Esophagus muscularis mucosa (tissue), 4 donors: ENCODE results near the gene GPR17. TPM values are rescaled to one million over a fixed set of nuclear protein-coding genes. Genes with fewer than 3 reads are reported as not detected.
A peak's percentile ranks its signal among the peaks of the same experiment; 100 is the strongest.

Experiments used
- DNase-seq: peaks from one replicate; pipeline ENCODE4 v3.0.0-alpha.2; 2017; ENCODE audit errors: extremely low spot score
- H3K27ac ChIP-seq, 4 donors: fragments of 200-600 bp; sonication (generic); replicated peaks in 1 of 4; 1 replicate in 3 of 4; 2 replicates in 1 of 4; pipeline ENCODE4 v1.5.1; 2016 to 2019; ENCODE audit warnings: mild to moderate bottlenecking in 1 of 4
- H3K27me3 ChIP-seq, 4 donors: fragments of 200-600 bp; sonication (generic); one replicate each; pipeline versions ENCODE4 v1.5.1 to v1.6.0; 2016 to 2019
- H3K36me3 ChIP-seq, 4 donors: fragments of 200-600 bp; sonication (generic); one replicate each; pipeline ENCODE4 v1.5.1; 2016 to 2019
- H3K4me1 ChIP-seq, 4 donors: fragments of 200-600 bp; sonication (generic); one replicate each; pipeline ENCODE4 v1.5.1; 2016 to 2019
- H3K4me3 ChIP-seq, 4 donors: fragments of 200-600 bp; sonication (generic); 1 replicate in 2 of 4; 2 replicates in 2 of 4; pipeline ENCODE4 v1.5.1; 2016 to 2019; ENCODE audit warnings: mild to moderate bottlenecking in 4 of 4, moderate library complexity in 1 of 4
- H3K9me3 ChIP-seq, 4 donors: fragments of 200-600 bp; sonication (generic); 1 replicate in 3 of 4; 2 replicates in 1 of 4; pipeline ENCODE4 v1.5.1; 2016 to 2019
- CTCF ChIP-seq, 3 experiments: fragments of 200-600 bp in 2 of 3; fragments of 450-650 bp in 1 of 3; sonication (generic) in 2 of 3; IDR thresholded peaks; one replicate each; pipeline ENCODE4 v1.5.1; 2017 to 2019; ENCODE audit warnings: antibody characterized with exemption in 3 of 3, mild to moderate bottlenecking in 2 of 3, moderate library complexity in 1 of 3
- EP300 ChIP-seq: sonication (generic); formaldehyde crosslinking; IDR thresholded peaks from one replicate; pipeline ENCODE4 v1.6.1; 2017; ENCODE audit warnings: antibody characterized with exemption
- POLR2A ChIP-seq: fragments of 450-650 bp; IDR thresholded peaks from one replicate; pipeline ENCODE4 v1.6.1; 2017; ENCODE audit warnings: antibody characterized with exemption, moderate library complexity, mild to moderate bottlenecking, low read depth
- POLR2AphosphoS5 ChIP-seq, 2 donors: sonication (generic); formaldehyde crosslinking; IDR thresholded peaks; one replicate each; pipeline ENCODE4 v1.6.1; 2017; ENCODE audit warnings: antibody characterized with exemption in 2 of 2
- WGBS: methylation state at CpG from one replicate; pipeline ENCODE4 v1.1.5; 2018; 5-methylcytosine and 5-hydroxymethylcytosine counted together
- intact Hi-C: fragments of 100-400 bp; cut with DNase I; formaldehyde crosslinking; loops from one replicate; pipeline ENCODE4 v1.15.1; 2023
- total RNA-seq, 4 donors: library from RNA; depleted of rRNA; stranded (reverse); fragments of >200 nt; gene quantifications; one replicate each; pipeline versions ENCODE4 v1.1.0 to v1.2.1, GENCODE V29; 2016

The GPR17 gene
- total RNA-seq, 4 donors from 2014 or later = 0.40 TPM; not detected in 3

DNA sequence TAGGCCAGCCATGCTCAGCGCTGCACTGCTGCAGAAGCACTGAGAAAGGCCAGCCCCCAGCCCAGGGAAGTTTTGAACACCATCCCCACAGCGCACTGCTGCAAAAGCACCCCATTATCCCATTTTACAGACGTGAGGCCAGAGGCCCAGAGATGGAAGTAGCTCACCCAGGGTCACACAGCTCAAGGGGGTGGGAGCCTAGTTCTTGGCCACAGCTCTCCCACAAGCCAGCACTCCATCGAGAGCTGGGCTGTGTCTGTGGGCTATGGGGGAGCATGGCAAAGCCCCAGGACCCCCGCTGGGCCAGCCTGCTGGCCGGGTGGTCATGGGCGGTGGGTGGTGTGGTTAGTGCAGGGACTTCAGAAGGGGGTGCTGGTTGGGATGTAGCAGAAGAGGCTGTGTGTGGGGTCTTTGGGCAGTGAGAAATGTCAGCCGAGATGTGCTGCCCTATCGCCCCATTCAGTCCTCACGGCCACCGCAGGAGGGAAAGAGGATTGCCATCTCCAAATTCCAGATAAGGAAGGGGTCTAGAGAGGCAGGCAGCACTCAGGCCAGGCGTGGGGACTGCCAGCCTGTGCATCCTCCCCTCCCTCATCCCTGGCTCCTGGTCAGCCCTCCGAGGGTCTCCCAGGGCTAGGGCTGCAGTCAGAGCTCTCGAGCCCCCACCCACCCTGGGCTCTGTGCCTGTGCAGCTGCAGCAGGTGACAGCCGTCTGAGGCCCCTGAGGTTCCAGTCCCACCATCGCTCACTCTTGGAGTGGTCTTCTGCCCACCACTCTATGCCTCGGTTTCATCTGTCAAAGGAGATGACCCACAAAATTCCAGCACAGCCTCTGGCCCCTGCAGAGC lies 17.0 kb upstream of the GPR17 start:
- intact Hi-C loops = no loop called here
- no peak for DNase-seq
- H3K9me3 ChIP-seq = no peaks in the 10 kb centered on the region
- H3K27me3 ChIP-seq = peaks cover 0 to 37% (median 12%) of the 10 kb centered on the region in 4 donors
- 50% methylated on average over 8 of the region's 17 CpGs for WGBS
- peaks cover 37 to 44% (median 41%) of the 10 kb centered on the region in 4 donors for H3K4me1 ChIP-seq
- TF ChIP-seq CTCF (IDR thresholded peaks at IDR 0.05) = no peak
- no peak for TF ChIP-seq POLR2AphosphoS5 (IDR thresholded peaks at IDR 0.05)
- H3K27ac ChIP-seq = no peak overlapping the region
- H3K4me3 ChIP-seq = no peak overlapping the region
- no peaks in the 10 kb centered on the region for H3K36me3 ChIP-seq

GRCh38 chr2:127629637-127630036 lies 16.3 kb upstream of the GPR17 start:
- WGBS = no CpG with 5 or more reads among the region's 9 CpGs
- TF ChIP-seq EP300 (no peak), POLR2A (no peak)
- Histone ChIP-seq H3K9me3 (no peaks in the 10 kb centered on the region), H3K36me3 (peaks cover 0 to under 1% (median 0%) of the 10 kb centered on the region in 4 donors), H3K4me1 (peaks cover 43 to 50% (median 48%) of the 10 kb centered on the region in 4 donors), H3K27me3 (peaks cover 0 to 31% (median 6%) of the 10 kb centered on the region in 4 donors), H3K27ac (no peak overlapping the region), H3K4me3 (no peak overlapping the region)
- DNase-seq = no peak
- intact Hi-C loops = loop anchor here (10.0 kb wide), 1 partner anchor 105 kb away; the partner anchor contains the start of gene IWS1

DNA sequence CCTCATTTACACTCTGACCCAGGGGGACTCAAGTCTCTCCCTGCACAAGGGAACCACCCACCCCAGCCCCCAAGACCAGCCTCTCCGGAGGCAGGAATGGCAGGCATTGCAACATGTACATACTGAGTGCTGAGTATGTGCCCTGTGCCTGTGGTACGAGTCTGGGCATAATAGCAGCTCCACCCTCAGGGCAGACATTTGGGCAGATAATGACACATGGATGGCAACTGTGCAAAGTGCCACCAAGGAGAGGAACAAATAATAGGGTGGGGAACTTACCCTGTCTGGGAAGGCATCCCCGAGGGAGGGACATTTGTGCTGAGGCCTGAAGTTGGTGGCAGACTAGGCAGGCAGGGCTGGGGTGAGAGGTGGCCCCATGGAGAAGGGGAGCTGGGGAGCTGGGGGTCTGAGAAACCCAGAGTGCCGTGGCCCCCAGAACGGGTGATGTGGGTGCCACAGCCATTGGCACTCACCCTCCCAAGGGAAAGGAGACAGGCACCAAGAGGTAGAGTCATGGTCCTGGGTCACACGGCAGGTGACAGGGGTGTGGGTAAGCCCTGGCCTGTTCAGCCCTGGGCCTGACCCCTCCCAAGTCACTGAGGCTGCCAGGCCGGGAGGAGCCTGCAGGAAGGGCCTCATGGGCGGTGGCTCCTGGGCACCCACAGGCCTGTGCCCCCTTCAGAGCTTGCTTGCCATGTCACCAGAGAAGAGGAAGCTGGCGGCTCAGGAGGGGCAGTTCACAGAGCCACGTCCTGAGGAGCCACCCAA lies 15.7 kb upstream of the GPR17 start:
- intact Hi-C loops = loop anchor here (10.0 kb wide), 1 partner anchor 105 kb away; the partner anchor contains the start of gene IWS1
- TF ChIP-seq POLR2AphosphoS5 (IDR thresholded peaks at IDR 0.05) (peak in 1 of 2 donors; percentile 8), CTCF (IDR thresholded peaks at IDR 0.05) (no peak)
- no peak for DNase-seq
- H3K27ac ChIP-seq = no peak overlapping the region
- no peak overlapping the region for H3K4me3 ChIP-seq
- no peaks in the 10 kb centered on the region for H3K9me3 ChIP-seq
- 68% methylated on average over 8 of the region's 10 CpGs for WGBS
- H3K4me1 ChIP-seq = peaks cover 45 to 57% (median 54%) of the 10 kb centered on the region in 4 donors
- peaks cover 0 to 24% (median under 1%) of the 10 kb centered on the region in 4 donors for H3K27me3 ChIP-seq
- H3K36me3 ChIP-seq = peaks cover 0 to 7% (median 0%) of the 10 kb centered on the region in 4 donors

DNA sequence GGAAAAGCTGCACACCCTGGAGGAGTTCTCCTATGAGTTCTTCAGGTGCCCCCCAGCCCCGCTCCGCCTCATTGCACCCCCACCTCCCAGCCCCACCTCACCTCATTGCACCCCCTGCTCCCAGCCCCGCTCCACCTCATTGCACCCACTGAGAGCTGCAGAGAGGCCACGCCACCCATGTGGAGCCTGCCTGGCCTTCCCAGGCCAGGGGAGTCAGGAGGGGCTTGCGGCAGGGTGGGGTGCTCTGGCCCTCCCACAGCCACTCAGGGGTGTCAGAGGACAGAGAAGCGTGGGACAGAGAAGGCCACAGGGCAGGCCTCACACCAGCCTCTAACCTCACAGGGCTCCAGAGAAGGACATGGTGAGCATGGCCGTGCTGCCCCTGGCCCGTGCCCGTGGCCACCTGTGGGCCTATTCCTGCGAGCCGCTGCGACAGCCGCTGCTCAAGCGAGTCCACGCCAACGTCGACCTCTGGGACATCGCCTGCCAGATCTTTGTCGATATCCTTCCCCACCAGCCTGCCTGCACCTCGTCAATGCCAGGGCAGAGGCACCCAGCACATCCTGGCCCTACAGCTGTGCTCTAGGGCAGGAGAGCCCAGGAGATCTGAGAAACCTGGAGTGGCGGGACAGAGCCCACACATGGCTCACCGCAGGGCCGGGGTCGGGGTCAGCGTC lies 15.0 kb upstream of the GPR17 start:
- H3K4me3 ChIP-seq = no peak overlapping the region
- 93% methylated on average over 5 of the region's 25 CpGs for WGBS
- peaks cover 0 to 17% (median 0%) of the 10 kb centered on the region in 4 donors for H3K27me3 ChIP-seq
- DNase-seq = no peak
- peaks cover 0 to 14% (median 0%) of the 10 kb centered on the region in 4 donors for H3K36me3 ChIP-seq
- TF ChIP-seq EP300 = no peak
- no peak for TF ChIP-seq CTCF (IDR thresholded peaks at IDR 0.05)
- TF ChIP-seq POLR2AphosphoS5 (IDR thresholded peaks at IDR 0.05) = peak in 1 of 2 donors; percentile 9
- TF ChIP-seq POLR2A = no peak
- no peaks in the 10 kb centered on the region for H3K9me3 ChIP-seq
- intact Hi-C loops = loop anchor here (10.0 kb wide), 1 partner anchor 106 kb away; the partner anchor contains the start of gene IWS1
- H3K27ac ChIP-seq = peak overlapping the region in 1 of 4 donors; percentile 48
- H3K4me1 ChIP-seq = peaks cover 51 to 64% (median 61%) of the 10 kb centered on the region in 4 donors
